ENCODE results near the gene RAET1L. TPM values are rescaled to one million over a fixed set of nuclear protein-coding genes. Genes with fewer than 3 reads are reported as not detected.

Gene RAET1L
- total and polyA plus RNA-seq, 10 of the 15 experiments (the other 5 are each of a cell fraction or from before 2014, with no cell fraction given): not detected

GRCh38 chr6:150001295-150002008 is 23.9 kb downstream of the RAET1L start (continued):
- TF ChIP-seq ZBTB11 (CRISPR knock-in tag; IDR thresholded peaks at IDR 0.05): no peak
- TF ChIP-seq SMARCA5 (IDR thresholded peaks at IDR 0.05): no peak
- TF ChIP-seq RFX5 (IDR thresholded peaks at IDR 0.05; ENCODE audit: low read depth, low read length): no peak
- no peak for TF ChIP-seq HDGF (IDR thresholded peaks at IDR 0.05)
- TF ChIP-seq LARP7 (IDR thresholded peaks at IDR 0.05): no peak
- TF ChIP-seq CHD2 (IDR thresholded peaks at IDR 0.05; ENCODE audit: borderline replicate concordance, low read depth, low read length): no peak
- TF ChIP-seq CBX3 (IDR thresholded peaks at IDR 0.05; ENCODE audit: borderline replicate concordance, low read depth): no peak
- TF ChIP-seq NBN (IDR thresholded peaks at IDR 0.05): peak; percentile 64; the same call in 1 of the 2 replicates
- TF ChIP-seq NR2F1 (conservative IDR thresholded peaks at IDR 0.05): peak; percentile 94
- TF ChIP-seq ATF2 (IDR thresholded peaks at IDR 0.05; ENCODE audit: low read length): peak; percentile 87
- TF ChIP-seq RELA (IDR thresholded peaks at IDR 0.05; ENCODE audit: borderline replicate concordance, partially characterized antibody): peak; percentile 47
- peak; percentile 78; the same call in 1 of the 2 replicates for TF ChIP-seq ESRRA (IDR thresholded peaks at IDR 0.05; ENCODE audit: low read length)
- TF ChIP-seq IRF5 (IDR thresholded peaks at IDR 0.05; ENCODE audit: borderline replicate concordance): no peak
- TF ChIP-seq MAX (IDR thresholded peaks at IDR 0.05; ENCODE audit: low read depth, low read length): no peak
- no peak for TF ChIP-seq CEBPZ (IDR thresholded peaks at IDR 0.05; ENCODE audit: low read depth, low read length)
- TF ChIP-seq MYB (IDR thresholded peaks at IDR 0.05; ENCODE audit: borderline replicate concordance, low read depth, low read length): no peak
- peak; percentile 85 for TF ChIP-seq RELB (IDR thresholded peaks at IDR 0.05; ENCODE audit: low read depth)
